Ascending aorta (tissue), 2 donors: Measurements from ENCODE around the gene MCUR1. TPM values are rescaled to one million over a fixed set of nuclear protein-coding genes. Genes with fewer than 3 reads are reported as not detected.
"Not testable (repeated sequence)": the region's sequence is repeated elsewhere in the genome, so short reads cannot be mapped to it uniquely, and the experiment has no call there.

Source experiments
- DNase-seq, 2 donors: peaks; one replicate each; pipeline ENCODE4 v3.0.0-alpha.2; 2019; ENCODE audit warnings: low spot score in 2 of 2
- H3K27ac ChIP-seq, 2 donors: fragments of 200-600 bp; sonication (generic); one replicate each; pipeline ENCODE4 v1.5.1; 2016 to 2017; ENCODE audit warnings: mild to moderate bottlenecking in 1 of 2
- H3K27me3 ChIP-seq: fragments of 200-600 bp; sonication (generic); one replicate; pipeline ENCODE4 v1.5.1; 2017
- H3K36me3 ChIP-seq, 2 donors: fragments of 200-600 bp; sonication (generic); one replicate each; pipeline ENCODE4 v1.5.1; 2016
- H3K4me1 ChIP-seq, 2 donors: fragments of 200-600 bp; sonication (generic); one replicate each; pipeline ENCODE4 v1.5.1; 2016 to 2017; ENCODE audit warnings: mild to moderate bottlenecking in 1 of 2
- H3K4me3 ChIP-seq, 2 donors: fragments of 200-600 bp; sonication (generic); one replicate each; pipeline ENCODE4 v1.5.1; 2016 to 2017; ENCODE audit warnings: mild to moderate bottlenecking in 1 of 2
- H3K9me3 ChIP-seq, 2 donors: fragments of 200-600 bp; sonication (generic); one replicate each; pipeline ENCODE4 v1.5.1; 2016
- intact Hi-C: fragments of 100-400 bp; cut with DNase I; formaldehyde crosslinking; loops from one replicate; pipeline ENCODE4 v1.15.1; 2023
- total RNA-seq: library from RNA; depleted of rRNA; stranded (reverse); fragments of >200 nt; gene quantifications from one replicate; pipeline ENCODE4 v1.1.0, GENCODE V29; 2016
- TF ChIP-seq, protein P1 (sequence below), 3 experiments: fragments of 200-600 bp in 2 of 3; fragments of 450-650 bp in 1 of 3; sonication (generic) in 2 of 3; IDR thresholded peaks; one replicate each; pipeline ENCODE4 v1.5.1; 2016 to 2019; ENCODE audit warnings: antibody characterized with exemption in 3 of 3, mild to moderate bottlenecking in 1 of 3, moderate library complexity in 1 of 3

MCUR1 gene, protein sequence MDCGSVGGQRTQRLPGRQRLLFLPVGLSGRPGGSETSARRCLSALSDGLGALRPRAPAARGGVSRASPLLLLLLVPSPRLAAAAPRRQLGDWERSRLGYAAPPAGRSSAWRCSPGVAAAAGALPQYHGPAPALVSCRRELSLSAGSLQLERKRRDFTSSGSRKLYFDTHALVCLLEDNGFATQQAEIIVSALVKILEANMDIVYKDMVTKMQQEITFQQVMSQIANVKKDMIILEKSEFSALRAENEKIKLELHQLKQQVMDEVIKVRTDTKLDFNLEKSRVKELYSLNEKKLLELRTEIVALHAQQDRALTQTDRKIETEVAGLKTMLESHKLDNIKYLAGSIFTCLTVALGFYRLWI
- total RNA-seq = 2.8 TPM

DNA sequence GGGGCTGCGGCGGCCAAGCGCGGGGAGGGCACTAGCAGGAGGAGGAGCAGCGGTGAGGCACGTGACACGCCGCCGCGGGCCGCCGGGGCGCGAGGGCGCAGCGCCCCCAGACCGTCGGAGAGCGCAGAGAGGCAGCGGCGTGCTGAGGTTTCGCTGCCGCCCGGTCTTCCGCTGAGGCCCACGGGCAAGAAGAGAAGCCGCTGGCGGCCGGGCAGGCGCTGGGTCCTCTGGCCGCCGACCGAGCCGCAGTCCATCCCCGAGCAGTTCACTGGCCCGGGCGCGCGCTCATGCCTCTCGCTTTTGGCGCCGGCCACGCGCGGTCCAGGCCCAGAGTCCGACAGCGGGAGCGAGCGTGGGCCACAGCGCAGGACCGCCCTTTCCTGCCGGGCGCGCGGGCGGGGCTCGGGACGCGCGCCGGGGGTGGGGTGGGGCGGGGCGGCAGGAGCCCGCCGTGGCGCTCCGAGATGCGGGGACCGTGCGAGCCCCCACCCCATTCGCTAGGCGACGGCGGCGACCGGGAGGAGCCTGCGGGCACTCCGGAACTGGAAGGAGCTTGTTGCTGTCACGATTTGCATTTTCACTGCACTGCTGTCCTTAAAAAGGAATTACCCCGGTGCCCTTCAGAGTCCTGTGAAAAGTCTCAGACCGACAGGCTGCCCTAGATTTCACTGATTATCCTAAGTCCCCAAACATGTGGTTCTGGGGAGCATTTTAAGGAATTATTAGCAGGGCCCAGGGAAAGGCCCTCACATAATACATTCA is at the start of gene MCUR1:
TSS of gene MCUR1 (minus strand) at position 382 of the 762 bp plus-strand sequence. CDS start at position 254, 128 bp downstream.
- Histone ChIP-seq H3K4me1 (peaks cover 5 to 28% of the 10 kb centered on the region in 2 donors), H3K9me3 (no peaks in the 10 kb centered on the region), H3K27ac (peak within 1 kb of the TSS; percentile 95), H3K4me3 (peak within 1 kb of the TSS; percentile 84 to 97), H3K36me3 (no peaks in the 10 kb centered on the region), H3K27me3 (no peaks in the 10 kb centered on the region)
- TF ChIP-seq, protein P1, sequence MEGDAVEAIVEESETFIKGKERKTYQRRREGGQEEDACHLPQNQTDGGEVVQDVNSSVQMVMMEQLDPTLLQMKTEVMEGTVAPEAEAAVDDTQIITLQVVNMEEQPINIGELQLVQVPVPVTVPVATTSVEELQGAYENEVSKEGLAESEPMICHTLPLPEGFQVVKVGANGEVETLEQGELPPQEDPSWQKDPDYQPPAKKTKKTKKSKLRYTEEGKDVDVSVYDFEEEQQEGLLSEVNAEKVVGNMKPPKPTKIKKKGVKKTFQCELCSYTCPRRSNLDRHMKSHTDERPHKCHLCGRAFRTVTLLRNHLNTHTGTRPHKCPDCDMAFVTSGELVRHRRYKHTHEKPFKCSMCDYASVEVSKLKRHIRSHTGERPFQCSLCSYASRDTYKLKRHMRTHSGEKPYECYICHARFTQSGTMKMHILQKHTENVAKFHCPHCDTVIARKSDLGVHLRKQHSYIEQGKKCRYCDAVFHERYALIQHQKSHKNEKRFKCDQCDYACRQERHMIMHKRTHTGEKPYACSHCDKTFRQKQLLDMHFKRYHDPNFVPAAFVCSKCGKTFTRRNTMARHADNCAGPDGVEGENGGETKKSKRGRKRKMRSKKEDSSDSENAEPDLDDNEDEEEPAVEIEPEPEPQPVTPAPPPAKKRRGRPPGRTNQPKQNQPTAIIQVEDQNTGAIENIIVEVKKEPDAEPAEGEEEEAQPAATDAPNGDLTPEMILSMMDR (IDR thresholded peaks at IDR 0.05) = peak in 1 of 3 experiments; percentile 21
- peak; percentile 41 to 93 for DNase-seq
- intact Hi-C loops = loop anchor here (1.0 to 10.0 kb wide), 7 partner anchors 20 to 1430 kb away; partner anchors contain the start of genes GFOD1, JARID2, NOL7 and RANBP9

DNA sequence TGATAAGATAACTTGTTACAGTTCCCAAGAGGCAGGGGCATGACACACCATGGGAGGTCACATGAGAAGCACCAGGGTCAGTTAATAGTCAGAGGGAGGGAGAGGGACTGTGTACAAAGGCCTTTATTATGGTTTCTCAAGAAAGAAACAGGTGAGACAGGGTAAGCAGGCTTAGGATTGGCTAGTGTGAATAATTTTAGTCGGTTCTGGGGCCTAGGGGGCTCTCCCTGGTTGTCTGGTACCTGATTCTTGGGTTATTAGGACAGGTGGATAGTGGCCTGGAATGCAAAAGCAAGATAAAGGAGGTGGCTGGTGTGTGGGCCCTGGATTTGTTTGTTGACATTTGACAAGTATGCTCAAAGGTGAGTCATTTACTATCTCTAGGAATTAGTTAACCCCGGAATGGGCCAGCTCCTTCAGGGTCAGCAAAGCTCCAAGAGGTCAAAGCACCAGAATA is 49.4 kb upstream of the MCUR1 start:
- Histone ChIP-seq H3K4me1 (peaks cover 0 to 3% of the 10 kb centered on the region in 2 donors), H3K27ac (no peak overlapping the region), H3K9me3 (no peaks in the 10 kb centered on the region), H3K36me3 (no peaks in the 10 kb centered on the region), H3K4me3 (no peak overlapping the region), H3K27me3 (peaks cover 11% of the 10 kb centered on the region)
- TF ChIP-seq, protein P1 (IDR thresholded peaks at IDR 0.05) = no peak
- intact Hi-C loops = no loop called here
- no peak for DNase-seq

DNA sequence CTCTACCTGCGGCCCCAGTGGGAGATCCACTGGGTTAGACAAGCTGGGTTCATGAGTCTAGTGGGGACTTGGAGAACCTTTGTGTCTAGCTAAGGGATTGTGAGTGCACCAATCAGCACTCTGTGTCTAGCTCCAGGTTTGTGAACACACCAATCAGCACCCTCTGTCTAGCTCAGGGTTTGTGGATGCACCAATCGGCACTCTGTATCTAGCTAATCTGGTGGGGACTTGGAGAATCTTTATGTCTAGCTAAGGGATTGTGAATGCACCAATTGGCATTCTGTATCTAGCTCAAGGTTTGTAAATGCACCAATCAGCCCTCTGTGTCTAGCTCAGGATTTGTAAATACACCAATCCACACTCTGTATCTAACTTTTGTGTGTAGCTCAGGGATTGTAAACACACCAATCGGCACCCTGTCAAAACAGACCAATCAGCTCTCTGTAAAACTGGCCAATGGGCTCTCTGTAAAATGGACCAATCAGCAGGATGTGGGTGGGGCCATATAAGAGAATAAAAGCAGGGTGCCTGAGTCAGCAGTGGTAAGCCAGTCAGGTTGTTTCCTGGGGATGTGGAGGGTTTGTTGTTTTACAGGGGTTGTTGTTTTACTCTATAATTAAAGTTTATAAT is 46.3 kb upstream of the MCUR1 start:
- H3K4me1 ChIP-seq, H3K9me3 ChIP-seq, DNase-seq, H3K36me3 ChIP-seq, H3K27ac ChIP-seq, intact Hi-C loops: not testable (repeated sequence)
- peak overlapping the region in 1 of 2 donors; percentile 59 for H3K4me3 ChIP-seq
- peaks cover 11% of the 10 kb centered on the region for H3K27me3 ChIP-seq

DNA sequence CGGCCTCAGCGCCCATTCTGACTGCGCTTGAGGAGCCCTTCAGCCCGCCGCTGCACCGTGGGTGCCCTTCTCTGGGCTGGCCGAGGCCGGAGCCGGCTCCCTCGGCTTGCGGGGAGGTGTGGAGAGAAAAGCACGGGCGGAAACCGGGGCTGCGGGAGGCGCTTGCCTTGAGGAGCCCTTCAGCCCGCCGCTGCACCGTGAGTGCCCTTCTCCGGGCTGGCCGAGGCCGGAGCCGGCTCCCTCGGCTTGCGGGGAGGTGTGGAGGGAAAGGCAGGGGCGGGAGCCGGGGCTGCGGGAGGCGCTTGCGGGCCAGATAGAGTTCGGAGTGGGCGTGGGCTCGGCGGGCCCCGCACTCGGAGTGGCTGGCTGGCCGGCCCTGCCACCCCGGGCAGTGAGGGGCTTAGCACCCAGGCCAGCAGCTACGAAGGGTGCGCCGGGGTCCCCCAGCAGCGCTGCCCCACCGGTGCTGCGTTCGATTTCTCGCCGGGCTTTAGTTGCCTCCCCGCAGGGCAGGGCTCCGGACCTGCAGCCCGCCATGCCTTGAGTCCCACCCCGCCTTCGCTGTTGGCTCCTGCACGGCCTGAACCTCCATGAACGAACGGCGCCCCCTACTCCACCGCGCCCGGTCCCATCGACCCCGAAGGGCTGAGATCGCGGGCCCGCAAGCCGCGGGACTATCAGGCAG is 45.7 kb upstream of the MCUR1 start:
- H3K4me1 ChIP-seq = peaks cover 0 to 3% of the 10 kb centered on the region in 2 donors
- no peak overlapping the region for H3K27ac ChIP-seq
- DNase-seq = no peak
- H3K9me3 ChIP-seq = no peaks in the 10 kb centered on the region
- peak overlapping the region; percentile 38 to 59 for H3K4me3 ChIP-seq
- H3K27me3 ChIP-seq = peaks cover 11% of the 10 kb centered on the region
- H3K36me3 ChIP-seq = no peaks in the 10 kb centered on the region
- TF ChIP-seq, protein P1 (IDR thresholded peaks at IDR 0.05) = no peak
- intact Hi-C loops = no loop called here

DNA sequence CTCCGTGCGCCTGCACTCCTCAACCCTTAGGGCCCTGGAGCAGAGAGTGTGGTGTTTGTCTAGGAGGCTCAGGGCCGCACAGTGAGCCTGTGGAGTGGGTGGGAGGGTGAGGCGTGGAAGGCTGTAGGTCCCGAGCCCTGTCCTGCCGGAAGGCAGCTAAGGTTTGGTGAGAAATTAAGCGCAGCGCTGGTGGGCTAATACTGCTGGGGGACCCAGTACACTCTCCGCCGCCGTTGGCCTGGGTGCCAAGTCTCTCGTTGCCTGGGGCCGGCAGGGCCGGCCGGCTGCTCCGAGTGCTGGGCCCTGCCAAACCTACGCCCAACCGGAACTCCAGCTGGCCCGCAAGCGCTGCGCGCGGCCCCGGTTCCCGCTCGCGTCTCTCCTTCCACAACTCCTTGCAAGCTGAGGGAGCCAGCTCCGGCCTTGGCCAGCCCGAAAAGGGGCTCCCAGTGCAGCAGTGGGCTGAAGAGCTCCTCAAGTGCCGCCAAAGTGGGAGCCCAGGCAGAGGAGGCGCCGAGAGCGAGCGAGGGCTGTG is 40.4 kb upstream of the MCUR1 start:
- H3K4me1 ChIP-seq = no peaks in the 10 kb centered on the region
- H3K9me3 ChIP-seq = no peaks in the 10 kb centered on the region
- intact Hi-C loops = no loop called here
- TF ChIP-seq, protein P1 (IDR thresholded peaks at IDR 0.05) = no peak
- no peak overlapping the region for H3K27ac ChIP-seq
- no peak overlapping the region for H3K4me3 ChIP-seq
- peak in 1 of 2 donors; percentile 42 for DNase-seq
- no peaks in the 10 kb centered on the region for H3K36me3 ChIP-seq
- H3K27me3 ChIP-seq = peaks cover 2% of the 10 kb centered on the region
